SK-N-SH treated with all-trans-retinoic acid at 6 μM for 48 hours (cell line): ENCODE results near the gene NEK3.

ENCODE experiments used
- BACH2 ChIP-seq: fragments of 250-450 bp; sonication (Bioruptor Pico); IDR thresholded peaks from 2 replicates; pipeline ENCODE4 v1.9.0; 2021; ENCODE audit warnings: mild to moderate bottlenecking, borderline replicate concordance
- ESRRG ChIP-seq: fragments of 250-450 bp; sonication (Bioruptor Pico); IDR thresholded peaks from 2 replicates; pipeline ENCODE4 v1.6.1; 2021; ENCODE audit warnings: mild to moderate bottlenecking
- GLIS3 ChIP-seq: fragments of 250-450 bp; sonication (Bioruptor Pico); IDR thresholded peaks from 2 replicates; pipeline ENCODE4 v1.5.0; 2020; ENCODE audit warnings: mild to moderate bottlenecking, moderate library complexity
- OSR1 ChIP-seq: fragments of 250-450 bp; sonication (Bioruptor Pico); IDR thresholded peaks from 2 replicates; pipeline ENCODE4 v1.8.0; 2022; ENCODE audit warnings: moderate library complexity, mild to moderate bottlenecking, inconsistent platforms
- PATZ1 ChIP-seq: fragments of 250-450 bp; sonication (Bioruptor Pico); IDR thresholded peaks from 2 replicates; pipeline ENCODE4 v1.8.0; 2020; ENCODE audit warnings: mild to moderate bottlenecking, moderate library complexity, borderline replicate concordance
- TSHZ2 ChIP-seq: fragments of 250-450 bp; sonication (Bioruptor Pico); IDR thresholded peaks from 2 replicates; pipeline ENCODE4 v1.5.0; 2020; ENCODE audit warnings: mild to moderate bottlenecking, moderate library complexity
- ZFP3 ChIP-seq: fragments of 250-450 bp; sonication (Bioruptor Pico); IDR thresholded peaks from 2 replicates; pipeline ENCODE4 v1.5.0; 2020; ENCODE audit warnings: mild to moderate bottlenecking, moderate library complexity
- ZNF565 ChIP-seq: fragments of 450-650 bp; formaldehyde crosslinking; conservative IDR thresholded peaks from 2 replicates; pipeline ENCODE4 v1.5.0; 2020; ENCODE audit warnings: low read depth, mild to moderate bottlenecking, moderate library complexity

GRCh38 chr13:52097197-52097596, 62.2 kb downstream of the NEK3 start:
- TF ChIP-seq ZFP3 (CRISPR knock-in tag) (no peak), TSHZ2 (CRISPR knock-in tag) (no peak), OSR1 (CRISPR knock-in tag) (no peak), ZNF565 (no peak), PATZ1 (CRISPR knock-in tag) (no peak), GLIS3 (no peak), ESRRG (no peak), BACH2 (CRISPR knock-in tag) (no peak)
